HCT116 (cell line): ENCODE results near the gene CDH2. TPM values are rescaled to one million over a fixed set of nuclear protein-coding genes. Genes with fewer than 3 reads are reported as not detected.

Source experiments
- ATAC-seq: fragments of 200-7000 bp; cut with Tn5 transposase; 2 replicates; pipeline ENCODE4 v1.9.1; 2020; ENCODE audit warnings: mild to moderate bottlenecking, moderate library complexity
- BruUV-seq: library from RNA; stranded (reverse); fragments of 400-500 nt; replicated peaks from 2 replicates; lab custom pipeline; 2021; lab: Mats Ljungman, UMichigan
- CTCF ChIA-PET: fragments of 300-600 bp; sonication (Branson Sonifier 250); formaldehyde crosslinking; loops from one replicate; lab custom pipeline; 2021; ENCODE audit warnings: antibody characterized with exemption; lab: Charles Lee
- POLR2A ChIA-PET: fragments of 300-600, 350-600 bp; sonication (Branson Sonifier 250); formaldehyde crosslinking; loops from one replicate; lab custom pipeline; 2021; ENCODE audit warnings: antibody characterized with exemption; lab: Charles Lee
- RAD21 ChIA-PET, 2 experiments: fragments of 300-600 bp; sonication (Branson Sonifier 250); formaldehyde crosslinking; loops; one replicate each; lab custom pipeline; 2023; ENCODE audit warnings: low total read pairs in 2 of 2; ENCODE audit not compliant: uncharacterized antibody in 2 of 2, unreplicated experiment in 2 of 2, low non-redundant PET in 1 of 2; lab: Charles Lee
- DNase-seq: peaks from one replicate; pipeline ENCODE4 v3.0.0-alpha.2; 2010; ENCODE audit warnings: low read depth, low spot score
- H2AFZ ChIP-seq: fragments of 200-600 bp; shearing (Covaris generic), sonication (generic); 2 replicates; pipeline ENCODE4 v1.6.1; 2017; ENCODE audit warnings: low read depth, mixed run types, mixed read lengths, antibody characterized with exemption, low read length; ENCODE audit not compliant: poor library complexity, severe bottlenecking
- H3K27ac ChIP-seq: 2 replicates; pipeline ENCODE4 v1.5.1; 2012; ENCODE audit warnings: low read depth, low read length
- H3K27me3 ChIP-seq: fragments of 200-600 bp; sonication (generic); 2 replicates; pipeline ENCODE4 v1.6.1; 2016; ENCODE audit warnings: mixed run types, low read length, mixed read lengths; ENCODE audit not compliant: insufficient read depth
- H3K36me3 ChIP-seq, 2 experiments: fragments of 200-500 bp in 1 of 2; fragments of 200-600 bp in 1 of 2; sonication (Bioruptor generic) in 1 of 2; sonication (generic) in 1 of 2; 2 replicates each; pipeline versions ENCODE4 v1.5.1 to v1.6.1; 2014 to 2016; ENCODE audit warnings: low read length in 2 of 2, inconsistent platforms in 1 of 2, mixed read lengths in 1 of 2, mixed run types in 1 of 2; ENCODE audit not compliant: insufficient read depth in 2 of 2, control insufficient read depth in 1 of 2
- H3K4me1 ChIP-seq, 2 experiments: fragments of 200-600 bp in 1 of 2; sonication (generic) in 1 of 2; 2 replicates each; pipeline versions ENCODE4 v1.5.1 to v1.6.1; 2012 to 2017; ENCODE audit warnings: low read length in 2 of 2, inconsistent platforms in 1 of 2, mild to moderate bottlenecking in 1 of 2, mixed read lengths in 1 of 2, mixed run types in 1 of 2, moderate library complexity in 1 of 2; ENCODE audit not compliant: insufficient read depth in 2 of 2, control insufficient read depth in 1 of 2
- H3K4me2 ChIP-seq: fragments of 200-600 bp; sonication (generic); 2 replicates; pipeline ENCODE4 v1.6.1; 2017; ENCODE audit warnings: mixed run types, low read length, mixed read lengths
- H3K4me3 ChIP-seq, 2 experiments: fragments of 200-600 bp in 1 of 2; sonication (generic) in 1 of 2; replicated peaks in 1 of 2; 2 replicates each; pipeline ENCODE4 v1.5.1; 2011 to 2016; ENCODE audit warnings: low read length in 2 of 2, control low read depth in 1 of 2, low read depth in 1 of 2, mild to moderate bottlenecking in 1 of 2, mixed read lengths in 1 of 2, mixed run types in 1 of 2
- H3K79me2 ChIP-seq: fragments of 200-600 bp; sonication (generic); 2 replicates; pipeline ENCODE4 v1.6.1; 2017; ENCODE audit warnings: mild to moderate bottlenecking, mixed run types, low read length, moderate library complexity, mixed read lengths; ENCODE audit not compliant: insufficient read depth
- H3K9ac ChIP-seq: fragments of 200-600 bp; sonication (generic); 2 replicates; pipeline ENCODE4 v1.6.1; 2016; ENCODE audit warnings: low read length, mixed read lengths
- H3K9me2 ChIP-seq: fragments of 200-600 bp; sonication (generic), shearing (Covaris generic); 2 replicates; pipeline ENCODE4 v1.6.1; 2017; ENCODE audit warnings: mixed run types, mild to moderate bottlenecking, moderate library complexity; ENCODE audit not compliant: insufficient read depth
- H3K9me3 ChIP-seq, 2 experiments: fragments of 200-500 bp in 1 of 2; fragments of 200-600 bp in 1 of 2; sonication (Bioruptor generic) in 1 of 2; sonication (generic) in 1 of 2; 2 replicates each; pipeline ENCODE4 v1.6.1; 2014 to 2017; ENCODE audit warnings: low read length in 2 of 2, mixed read lengths in 2 of 2, inconsistent platforms in 1 of 2, low read depth in 1 of 2, mild to moderate bottlenecking in 1 of 2, mixed run types in 1 of 2, moderate library complexity in 1 of 2; ENCODE audit not compliant: control insufficient read depth in 1 of 2, insufficient read depth in 1 of 2
- H4K20me1 ChIP-seq: fragments of 200-600 bp; sonication (generic), shearing (Covaris generic); 2 replicates; pipeline ENCODE4 v1.6.1; 2017; ENCODE audit warnings: mixed run types, mild to moderate bottlenecking, moderate library complexity; ENCODE audit not compliant: insufficient read depth
- CBX3 ChIP-seq: IDR thresholded peaks from 2 replicates; pipeline ENCODE4 v1.6.1; 2012; ENCODE audit warnings: low read depth
- CEBPB ChIP-seq: IDR thresholded peaks from 2 replicates; pipeline ENCODE4 v1.6.1; 2012; ENCODE audit warnings: low read depth
- ELF1 ChIP-seq: IDR thresholded peaks from 2 replicates; pipeline ENCODE4 v1.6.1; 2012; ENCODE audit warnings: low read depth, borderline replicate concordance
- EZH2phosphoT487 ChIP-seq: fragments of 200-600 bp; IDR thresholded peaks from 2 replicates; pipeline ENCODE4 v1.6.1; 2018; ENCODE audit warnings: antibody characterized with exemption, borderline replicate concordance
- JUND ChIP-seq: IDR thresholded peaks from 2 replicates; pipeline ENCODE4 v1.6.1; 2012
- SP1 ChIP-seq: IDR thresholded peaks from 2 replicates; pipeline ENCODE4 v1.6.1; 2012; ENCODE audit warnings: low read depth
- TCF7L2 ChIP-seq: IDR thresholded peaks from 2 replicates; pipeline ENCODE4 v1.7.0; 2011; ENCODE audit warnings: borderline replicate concordance, inconsistent platforms; ENCODE audit not compliant: insufficient read depth, insufficient read length; ENCODE audit errors: extremely low read depth
- YY1 ChIP-seq: IDR thresholded peaks from 2 replicates; pipeline ENCODE4 v1.6.1; 2011; ENCODE audit warnings: low read length, low read depth, moderate library complexity, mild to moderate bottlenecking; ENCODE audit not compliant: insufficient replicate concordance; ENCODE audit errors: extremely low read depth
- ZFX ChIP-seq: fragments of 450-650 bp; IDR thresholded peaks from 2 replicates; pipeline ENCODE4 v1.6.1; 2017
- intact Hi-C: fragments of 100-400 bp; cut with micrococcal nuclease; formaldehyde crosslinking; loops from 2 replicates; pipeline ENCODE4 v1.10.0; 2022
- total RNA-seq: library from RNA; stranded (reverse); gene quantifications from one replicate; pipeline ENCODE4 v1.2.1, GENCODE V29; 2021; ENCODE audit not compliant: unreplicated experiment
- TF ChIP-seq, protein P1 (sequence below): IDR thresholded peaks from 2 replicates; pipeline ENCODE4 v1.6.1; 2011; ENCODE audit warnings: mild to moderate bottlenecking, low read length, moderate library complexity; ENCODE audit not compliant: insufficient replicate concordance; ENCODE audit errors: extremely low read depth
- TF ChIP-seq, protein P2 (sequence below): IDR thresholded peaks from 2 replicates; pipeline ENCODE4 v1.6.1; 2012

Gene CDH2
- total RNA-seq, 1 experiment from 2014 or later, result 0.15 TPM

DNA sequence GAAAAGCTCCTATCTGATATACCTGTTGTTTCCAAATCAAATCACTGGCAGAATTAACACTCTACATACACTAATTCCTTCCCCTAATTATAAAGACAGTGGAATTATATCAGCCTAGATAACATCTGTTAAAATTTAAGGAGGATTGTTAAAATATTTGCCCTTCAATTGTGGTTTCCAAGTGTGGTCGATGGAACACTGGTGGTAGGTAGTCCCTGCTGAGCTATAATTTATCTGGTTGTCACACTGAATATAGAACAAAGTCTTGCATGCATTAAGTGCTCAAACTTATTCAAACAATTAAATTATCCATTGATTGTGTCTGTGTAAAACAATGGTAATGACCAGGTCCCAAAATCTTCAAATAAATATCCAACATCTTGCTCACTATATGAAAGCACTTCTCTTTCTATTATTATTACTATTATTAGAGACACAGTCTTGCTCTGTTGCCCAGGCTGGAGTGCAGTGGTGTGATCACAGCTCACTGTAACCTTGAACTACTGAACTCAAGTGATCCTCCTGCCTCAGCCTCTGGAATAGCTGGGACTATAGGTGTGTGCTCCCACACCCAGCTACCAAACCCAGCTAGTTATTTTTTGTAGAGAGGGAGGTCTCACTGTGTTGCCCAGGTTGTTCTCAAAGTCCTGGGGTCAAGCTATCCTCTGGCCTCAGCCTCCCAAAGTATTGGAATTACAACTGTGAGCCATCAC lies 12.0 kb downstream of the CDH2 start:
- POLR2A ChIA-PET, result no interaction called here

DNA sequence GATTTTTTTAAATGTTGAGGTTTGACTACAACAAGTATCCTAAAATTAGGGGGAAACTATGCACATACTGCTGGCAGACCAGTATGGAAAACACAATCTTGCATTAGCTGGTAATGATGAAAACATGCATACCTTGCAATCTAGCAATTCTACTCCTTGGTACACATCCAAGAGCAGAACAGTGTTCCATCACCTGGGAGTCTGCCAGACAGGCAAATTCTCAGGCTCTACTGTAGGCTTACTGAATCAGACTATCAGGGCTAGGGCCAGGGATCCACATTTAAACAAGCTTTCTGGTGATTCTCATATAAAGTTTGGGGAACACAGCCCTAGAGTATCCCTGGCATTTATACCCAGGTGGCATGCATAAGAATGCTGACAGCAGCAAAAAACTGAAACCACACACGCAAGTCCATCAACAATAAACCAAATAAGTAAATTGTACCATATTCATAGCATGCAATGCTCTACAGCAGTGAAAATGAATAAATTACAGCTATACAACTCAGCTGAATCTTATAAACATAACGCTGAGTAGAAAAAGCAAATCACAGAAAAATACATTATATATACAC lies 13.6 kb downstream of the CDH2 start:
- intact Hi-C loops, result no loop called here
- H3K9ac ChIP-seq, result no peak overlapping the region
- H3K9me2 ChIP-seq, result no peaks in the 10 kb centered on the region
- DNase-seq (no peak), ATAC-seq (no peak)
- CTCF ChIA-PET, result no interaction called here
- H2AFZ ChIP-seq, result no peak overlapping the region
- POLR2A ChIA-PET, result no interaction called here
- no peak overlapping the region for H3K4me2 ChIP-seq
- H3K27ac ChIP-seq, result no peak overlapping the region
- TF ChIP-seq, protein P1, sequence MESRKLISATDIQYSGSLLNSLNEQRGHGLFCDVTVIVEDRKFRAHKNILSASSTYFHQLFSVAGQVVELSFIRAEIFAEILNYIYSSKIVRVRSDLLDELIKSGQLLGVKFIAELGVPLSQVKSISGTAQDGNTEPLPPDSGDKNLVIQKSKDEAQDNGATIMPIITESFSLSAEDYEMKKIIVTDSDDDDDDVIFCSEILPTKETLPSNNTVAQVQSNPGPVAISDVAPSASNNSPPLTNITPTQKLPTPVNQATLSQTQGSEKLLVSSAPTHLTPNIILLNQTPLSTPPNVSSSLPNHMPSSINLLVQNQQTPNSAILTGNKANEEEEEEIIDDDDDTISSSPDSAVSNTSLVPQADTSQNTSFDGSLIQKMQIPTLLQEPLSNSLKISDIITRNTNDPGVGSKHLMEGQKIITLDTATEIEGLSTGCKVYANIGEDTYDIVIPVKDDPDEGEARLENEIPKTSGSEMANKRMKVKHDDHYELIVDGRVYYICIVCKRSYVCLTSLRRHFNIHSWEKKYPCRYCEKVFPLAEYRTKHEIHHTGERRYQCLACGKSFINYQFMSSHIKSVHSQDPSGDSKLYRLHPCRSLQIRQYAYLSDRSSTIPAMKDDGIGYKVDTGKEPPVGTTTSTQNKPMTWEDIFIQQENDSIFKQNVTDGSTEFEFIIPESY, result no peak
- TF ChIP-seq TCF7L2, result no peak
- H3K4me3 ChIP-seq, result no peak overlapping the region
- H3K27me3 ChIP-seq, result no peaks in the 10 kb centered on the region
- H3K9me3 ChIP-seq, result no peaks in the 10 kb centered on the region; a peak in 1 of 4 replicates
- H3K4me1 ChIP-seq, result no peaks in the 10 kb centered on the region
- no peaks in the 10 kb centered on the region for H4K20me1 ChIP-seq
- BruUV-seq, result no TSS peak
- RAD21 ChIA-PET, result no interaction called here
- no peaks in the 10 kb centered on the region for H3K36me3 ChIP-seq
- H3K79me2 ChIP-seq, result no peaks in the 10 kb centered on the region

More for the DNA sequence above, 12.0 kb downstream of the CDH2 start:
- H3K79me2 ChIP-seq, result no peaks in the 10 kb centered on the region
- no peak overlapping the region for H2AFZ ChIP-seq
- no peaks in the 10 kb centered on the region for H3K9me2 ChIP-seq
- H3K9ac ChIP-seq, result no peak overlapping the region
- H3K4me1 ChIP-seq, result no peaks in the 10 kb centered on the region
- TF ChIP-seq ZFX (no peak), CBX3 (no peak), CEBPB (no peak), SP1 (no peak), JUND (no peak), EZH2phosphoT487 (no peak), ELF1 (no peak), YY1 (no peak)
- TF ChIP-seq, protein P2, sequence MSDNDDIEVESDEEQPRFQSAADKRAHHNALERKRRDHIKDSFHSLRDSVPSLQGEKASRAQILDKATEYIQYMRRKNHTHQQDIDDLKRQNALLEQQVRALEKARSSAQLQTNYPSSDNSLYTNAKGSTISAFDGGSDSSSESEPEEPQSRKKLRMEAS, result no peak
- no peaks in the 10 kb centered on the region for H3K27me3 ChIP-seq
- ChIA-PET CTCF (no interaction called here), RAD21 (no interaction called here)
- ATAC-seq, result no peak
- H3K4me2 ChIP-seq, result no peak overlapping the region
- H3K9me3 ChIP-seq, result no peaks in the 10 kb centered on the region; a peak in 1 of 4 replicates
- no TSS peak for BruUV-seq
- intact Hi-C loops, result no loop called here
- DNase-seq, result no peak
- no peaks in the 10 kb centered on the region for H4K20me1 ChIP-seq
- no peak overlapping the region for H3K27ac ChIP-seq
- no peaks in the 10 kb centered on the region for H3K36me3 ChIP-seq
- H3K4me3 ChIP-seq, result no peak overlapping the region
